GM18502 (cell line): ENCODE measurements around the gene ZNF418.

Experiments used
- ATAC-seq: cut with Tn5 transposase; IDR thresholded peaks from one replicate; pipeline ENCODE4 v1.9.1; 2021; ENCODE audit warnings: mild to moderate bottlenecking; ENCODE audit not compliant: unreplicated experiment, poor library complexity

The ZNF418 gene

GRCh38 chr19:57934820-57935665 is at the start of gene ZNF418:
Gene ZNF418 (minus strand): TSS chr19:57935402. CDS start chr19:57933822, 1,580 bp downstream.
- peak; percentile 67 for ATAC-seq

- no peak for ATAC-seq
Observed at GRCh38 chr19:57978586-57979289, 43.5 kb upstream of the ZNF418 start.

- no peak for ATAC-seq
Observed at GRCh38 chr19:57974434-57974833, 39.2 kb upstream of the ZNF418 start, which contains the start of gene C19orf18. Gene C19orf18 (minus strand): TSS chr19:57974534. CDS start chr19:57974432, 102 bp downstream.

- no peak for ATAC-seq
Observed at GRCh38 chr19:57964761-57965160, 29.6 kb upstream of the ZNF418 start.

GRCh38 chr19:57961785-57962184 is 26.6 kb upstream of the ZNF418 start:
- no peak for ATAC-seq

- ATAC-seq: no peak
Observed at GRCh38 chr19:57954996-57955395, 19.8 kb upstream of the ZNF418 start.

GRCh38 chr19:57949702-57950101 is 14.5 kb upstream of the ZNF418 start:
- ATAC-seq: no peak

- no peak for ATAC-seq
Observed at GRCh38 chr19:57949296-57949695, 14.1 kb upstream of the ZNF418 start.

- peak; percentile 90 for ATAC-seq
Observed at GRCh38 chr19:57947419-57948134, 12.4 kb upstream of the ZNF418 start, which contains the start of gene ZNF256. Gene ZNF256 (minus strand): TSS chr19:57947706. CDS start chr19:57947474, 232 bp downstream.

GRCh38 chr19:57947088-57947418 is 11.9 kb upstream of the ZNF418 start:
- peak; percentile 33 for ATAC-seq

- no peak for ATAC-seq
Observed at GRCh38 chr19:57946316-57946715, 11.1 kb upstream of the ZNF418 start.

GRCh38 chr19:57941593-57941992 is 6.4 kb upstream of the ZNF418 start:
- ATAC-seq: no peak

GRCh38 chr19:57935731-57936130 is 529 bp upstream of the ZNF418 start:
- ATAC-seq: no peak

GRCh38 chr19:57927587-57927986 is 7.6 kb downstream of the ZNF418 start:
- ATAC-seq: no peak

GRCh38 chr19:57916168-57916995 is 18.8 kb downstream of the ZNF418 start, which contains the start of gene ZNF417:
Gene ZNF417 (minus strand): TSS chr19:57916592. CDS start chr19:57916411, 181 bp downstream.
- peak; percentile 98 for ATAC-seq

GRCh38 chr19:57914531-57914930 is 20.7 kb downstream of the ZNF418 start:
- no peak for ATAC-seq

GRCh38 chr19:57907394-57907793 is 27.8 kb downstream of the ZNF418 start:
- ATAC-seq: no peak

GRCh38 chr19:57905258-57905657 is 29.9 kb downstream of the ZNF418 start:
- ATAC-seq: no peak

GRCh38 chr19:57903618-57904184 is 31.5 kb downstream of the ZNF418 start:
- no peak for ATAC-seq
